Caki2 (cell line): ENCODE measurements around the gene POU6F1. TPM values are rescaled to one million over a fixed set of nuclear protein-coding genes. Genes with fewer than 3 reads are reported as not detected.

Experiments used
- total RNA-seq: library from RNA; depleted of rRNA; stranded (reverse); fragments of >200 nt; shearing (Covaris generic); gene quantifications from 2 replicates; pipeline ENCODE4 v1.2.3, GENCODE V29; 2014; ENCODE audit warnings: low replicate concordance; rRNA removed

Gene POU6F1
- total RNA-seq, 1 experiment from 2014 or later: 4.4 TPM

Other genes with a start within 250 kb of the POU6F1 start
- gene SLC11A2, start 191.7 kb downstream of the POU6F1 start, total RNA-seq: 25.9 and 41.4 TPM in 2 replicates
- 55.7 and 67.4 TPM in 2 replicates for gene LETMD1, start 169.7 kb downstream of the POU6F1 start, total RNA-seq
- 11.0 and 31.2 TPM in 2 replicates for gene CSRNP2, start 134.5 kb downstream of the POU6F1 start, total RNA-seq
- 24.0 and 26.0 TPM in 2 replicates for gene TFCP2, start 44.9 kb downstream of the POU6F1 start, total RNA-seq
- 233 and 309 TPM in 2 replicates for gene DAZAP2, start 20.8 kb upstream of the POU6F1 start, total RNA-seq
- 0.43 and 2.0 TPM in 2 replicates for gene SMAGP, start 52.4 kb upstream of the POU6F1 start, total RNA-seq
- not detected in 2 replicates for gene BIN2, start 106.1 kb upstream of the POU6F1 start, total RNA-seq
- gene CELA1, start 128.6 kb upstream of the POU6F1 start, total RNA-seq: not detected in 2 replicates
- gene GALNT6, start 173.3 kb upstream of the POU6F1 start, total RNA-seq: not detected in 2 replicates
- 8.0 and 16.3 TPM in 2 replicates for gene SLC4A8, start 206.8 kb upstream of the POU6F1 start, total RNA-seq